GM18505 (cell line): ENCODE measurements around the gene TAF4B.
A peak's percentile ranks its signal among the peaks of the same experiment; 100 is the strongest.

Source experiments
- ATAC-seq: cut with Tn5 transposase; IDR thresholded peaks from one replicate; pipeline ENCODE4 v1.9.1; 2021; ENCODE audit not compliant: unreplicated experiment
- POLR2A ChIP-seq: IDR thresholded peaks from 4 replicates; pipeline ENCODE4 v1.6.1; 2011; ENCODE audit warnings: borderline replicate concordance; ENCODE audit not compliant: insufficient read depth, insufficient read length; ENCODE audit errors: extremely low read depth

The TAF4B gene

GRCh38 chr18:26438980-26439379 lies 212.7 kb downstream of the TAF4B start:
- TF ChIP-seq POLR2A: no peak
- peak; percentile 99 for ATAC-seq

- TF ChIP-seq POLR2A: no peak
- ATAC-seq: no peak
These were observed 213.3 kb downstream of the TAF4B start for GRCh38 chr18:26439537-26439936.

GRCh38 chr18:26440644-26441043 lies 214.4 kb downstream of the TAF4B start:
- no peak for TF ChIP-seq POLR2A
- no peak for ATAC-seq
